Activated CD4-positive, alpha-beta T cell treated with anti-CD3 and anti-CD28 coated beads for 36 hours (primary cell): ENCODE data around the gene PTPRJ. TPM values are rescaled to one million over a fixed set of nuclear protein-coding genes. Genes with fewer than 3 reads are reported as not detected.
A peak's percentile ranks its signal among the peaks of the same experiment; 100 is the strongest.

ENCODE experiments used
- ATAC-seq: fragments of 200-7000 bp; cut with Tn5 transposase; one replicate; pipeline ENCODE4 v1.10.0; 2021; ENCODE audit warnings: mild to moderate bottlenecking, moderate library complexity
- CTCF ChIA-PET: fragments of 350-600 bp; sonication (Branson Sonifier 250); formaldehyde crosslinking; loops from one replicate; lab custom pipeline; 2021; ENCODE audit warnings: antibody characterized with exemption; lab: Charles Lee
- POLR2A ChIA-PET: fragments of 350-600 bp; sonication (Branson Sonifier 250); formaldehyde crosslinking; loops from one replicate; lab custom pipeline; 2021; ENCODE audit warnings: antibody characterized with exemption, inconsistent platforms; lab: Charles Lee
- DNase-seq: peaks from one replicate; pipeline ENCODE4 v3.0.0-alpha.2; 2020
- H3K27ac Mint-ChIP-seq: one replicate; pipeline ENCODE4 v1.8.0; 2021; ENCODE audit warnings: mixed read lengths
- H3K27me3 Mint-ChIP-seq: one replicate; pipeline ENCODE4 v1.8.0; 2021; ENCODE audit warnings: mixed read lengths
- H3K36me3 Mint-ChIP-seq: one replicate; pipeline ENCODE4 v1.8.0; 2021; ENCODE audit warnings: low read depth, mixed read lengths
- H3K4me1 Mint-ChIP-seq: one replicate; pipeline ENCODE4 v1.8.0; 2021; ENCODE audit warnings: mixed read lengths
- H3K4me3 Mint-ChIP-seq: one replicate; pipeline ENCODE4 v1.8.0; 2021; ENCODE audit warnings: mild to moderate bottlenecking, moderate library complexity, mixed read lengths
- H3K9me3 Mint-ChIP-seq: one replicate; pipeline ENCODE4 v1.8.0; 2021; ENCODE audit warnings: low read depth, mixed read lengths
- intact Hi-C, 2 experiments: fragments of 100-400 bp; cut with DNase I in 1 of 2; cut with micrococcal nuclease in 1 of 2; formaldehyde crosslinking; loops; one replicate each; pipeline versions ENCODE4 v1.14.2 to v1.15.1; 2022 to 2024; cut with DNase I, micrococcal nuclease
- total RNA-seq, 2 experiments: library from RNA; stranded (reverse); gene quantifications; one replicate each; pipeline ENCODE4 v1.2.3, GENCODE V29; 2021

Gene PTPRJ
- total RNA-seq, 2 experiments from 2014 or later = 20.8 to 21.3 TPM

DNA sequence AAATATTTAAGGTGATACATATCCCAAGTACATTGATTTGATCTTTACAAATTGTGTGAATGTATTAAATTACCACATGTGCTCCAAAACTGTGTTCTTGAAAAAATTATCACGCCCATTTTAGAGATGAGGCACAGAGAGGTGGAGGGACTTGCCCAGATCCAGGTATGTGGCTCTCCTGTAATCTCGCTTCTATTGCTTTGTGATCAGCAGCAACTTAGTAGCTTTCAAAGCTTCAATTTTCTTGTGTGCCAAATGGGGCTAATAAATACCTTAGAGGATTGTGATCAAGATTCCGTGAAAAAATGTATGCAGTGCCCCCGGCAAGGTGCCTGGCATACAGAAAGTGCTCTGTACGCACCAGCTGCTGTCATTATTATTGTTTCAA lies 18.0 kb downstream of the PTPRJ start:
- H3K27me3 Mint-ChIP-seq = no peaks in the 10 kb centered on the region
- no peak for DNase-seq
- intact Hi-C loops = no loop called here
- ChIA-PET CTCF (interaction anchor here (0.7 to 1.6 kb wide), 6 partner anchors 9 to 119 kb away, joined by 3 to 5 read pairs (median 4); no protein-coding TSS in a partner anchor), POLR2A (interaction anchor here (0.6 kb wide), 1 partner anchor 9 kb away, joined by 5 read pairs; no protein-coding TSS in a partner anchor)
- H3K4me3 Mint-ChIP-seq = no peak overlapping the region
- peak overlapping the region; percentile 98 for H3K27ac Mint-ChIP-seq
- H3K9me3 Mint-ChIP-seq = no peaks in the 10 kb centered on the region
- no peak for ATAC-seq
- H3K4me1 Mint-ChIP-seq = peaks cover 58% of the 10 kb centered on the region
- H3K36me3 Mint-ChIP-seq = peaks cover 2% of the 10 kb centered on the region

GRCh38 chr11:47998733-47999359 lies 18.5 kb downstream of the PTPRJ start:
- Mint-ChIP-seq H3K36me3 (peaks cover 2% of the 10 kb centered on the region), H3K27ac (peak overlapping the region; percentile 98), H3K27me3 (no peaks in the 10 kb centered on the region), H3K9me3 (no peaks in the 10 kb centered on the region), H3K4me1 (peaks cover 58% of the 10 kb centered on the region), H3K4me3 (no peak overlapping the region)
- POLR2A ChIA-PET = interaction anchor here (0.6 kb wide), 1 partner anchor 9 kb away, joined by 5 read pairs; no protein-coding TSS in a partner anchor
- DNase-seq = no peak
- CTCF ChIA-PET = interaction anchor here (0.8 to 1.6 kb wide), 4 partner anchors 35 to 119 kb away, joined by 3 to 5 read pairs (median 4); no protein-coding TSS in a partner anchor
- intact Hi-C loops = no loop called here
- no peak for ATAC-seq

GRCh38 chr11:48000432-48000831 lies 20.1 kb downstream of the PTPRJ start:
- Mint-ChIP-seq H3K9me3 (no peaks in the 10 kb centered on the region), H3K36me3 (peaks cover 2% of the 10 kb centered on the region), H3K4me3 (no peak overlapping the region), H3K27me3 (no peaks in the 10 kb centered on the region), H3K27ac (peak overlapping the region; percentile 98), H3K4me1 (peaks cover 74% of the 10 kb centered on the region)
- no peak for DNase-seq
- ChIA-PET POLR2A (no interaction called here), CTCF (interaction anchor here (0.7 to 1.8 kb wide), 4 partner anchors 47 to 109 kb away, joined by 3 to 5 read pairs (median 3); no protein-coding TSS in a partner anchor)
- ATAC-seq = no peak
- intact Hi-C loops = loop anchor here (2.0 to 10.0 kb wide), 6 partner anchors 18 to 1876 kb away; partner anchors contain the start of genes DDB2 (in 1 of the 2), FNBP4 (in 1 of the 2) and PHF21A (in 1 of the 2)

- Mint-ChIP-seq H3K36me3 (peaks cover 2% of the 10 kb centered on the region), H3K27me3 (no peaks in the 10 kb centered on the region), H3K4me1 (peaks cover 85% of the 10 kb centered on the region), H3K4me3 (peak overlapping the region; percentile 59), H3K9me3 (no peaks in the 10 kb centered on the region), H3K27ac (peak overlapping the region; percentile 98)
- intact Hi-C loops = loop anchor here (1.0 to 10.0 kb wide), 10 partner anchors 13 to 1877 kb away; partner anchors contain the start of genes DDB2 (in 1 of the 2), FNBP4 (in 1 of the 2), PHF21A (in 1 of the 2) and PTPRJ (in 1 of the 2)
- DNase-seq (peak; percentile 90), ATAC-seq (peak; percentile 86)
- ChIA-PET CTCF (interaction anchor here (0.8 to 1.8 kb wide), 9 partner anchors 9 to 106 kb away, joined by 3 to 8 read pairs (median 5); no protein-coding TSS in a partner anchor), POLR2A (interaction anchor here (0.5 to 1.3 kb wide), 7 partner anchors 9 to 107 kb away, joined by 3 to 7 read pairs (median 4); no protein-coding TSS in a partner anchor)
Measured at GRCh38 chr11:48001438-48002021, 21.2 kb downstream of the PTPRJ start.

- ATAC-seq = no peak
- Mint-ChIP-seq H3K9me3 (no peaks in the 10 kb centered on the region), H3K36me3 (peaks cover 2% of the 10 kb centered on the region), H3K4me3 (peak overlapping the region; percentile 59), H3K4me1 (peaks cover 92% of the 10 kb centered on the region), H3K27me3 (no peaks in the 10 kb centered on the region), H3K27ac (peak overlapping the region; percentile 98)
- CTCF ChIA-PET = interaction anchor here (0.6 to 1.7 kb wide), 4 partner anchors 20 to 70 kb away, joined by 3 to 10 read pairs (median 6); no protein-coding TSS in a partner anchor
- POLR2A ChIA-PET = no interaction called here
- DNase-seq = no peak
- intact Hi-C loops = loop anchor here in 1 of 2 experiments (5.0 to 10.0 kb wide), 4 partner anchors 235 to 1878 kb away; partner anchors contain the start of genes DDB2, FNBP4 and PHF21A
Measured at GRCh38 chr11:48002561-48002960, 22.2 kb downstream of the PTPRJ start.

- Mint-ChIP-seq H3K27me3 (no peaks in the 10 kb centered on the region), H3K27ac (peak overlapping the region; percentile 96), H3K4me3 (peak overlapping the region; percentile 56), H3K36me3 (peaks cover 2% of the 10 kb centered on the region), H3K9me3 (no peaks in the 10 kb centered on the region), H3K4me1 (peaks cover 90% of the 10 kb centered on the region)
- intact Hi-C loops = loop anchor here in 1 of 2 experiments (5.0 to 10.0 kb wide), 4 partner anchors 237 to 1879 kb away; partner anchors contain the start of genes DDB2, FNBP4 and PHF21A
- ChIA-PET POLR2A (no interaction called here), CTCF (interaction anchor here (0.9 to 4.1 kb wide), 3 partner anchors 16 to 105 kb away, joined by 3 to 26 read pairs (median 10); no protein-coding TSS in a partner anchor)
- DNase-seq (no peak), ATAC-seq (no peak)
Measured at GRCh38 chr11:48003926-48004325, 23.6 kb downstream of the PTPRJ start.

GRCh38 chr11:48004456-48004855 lies 24.1 kb downstream of the PTPRJ start:
- DNase-seq = no peak

DNA sequence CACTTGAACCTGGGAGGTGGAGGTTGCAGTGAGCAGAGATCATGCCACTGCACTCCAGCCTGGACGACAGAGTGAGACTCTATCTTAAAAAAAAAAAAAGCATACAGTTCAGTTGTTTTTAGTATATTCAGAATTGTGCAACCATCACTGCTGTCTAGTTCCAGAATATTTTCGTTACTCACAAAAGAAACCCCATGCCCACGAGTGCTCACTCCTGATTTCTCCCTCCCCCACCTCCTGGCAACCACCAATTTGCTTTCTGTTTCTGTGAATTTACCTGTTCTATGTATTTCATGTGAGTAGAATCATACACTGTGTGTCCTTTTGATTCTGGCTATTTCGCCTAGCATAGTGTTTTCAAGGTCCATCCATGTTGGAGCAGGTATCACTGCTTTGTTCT lies 24.8 kb downstream of the PTPRJ start:
- peak overlapping the region; percentile 56 for H3K4me3 Mint-ChIP-seq

More at GRCh38 chr11:48004456-48004855, 24.1 kb downstream of the PTPRJ start:
- Mint-ChIP-seq H3K27ac (peak overlapping the region; percentile 96), H3K27me3 (no peaks in the 10 kb centered on the region), H3K4me1 (peaks cover 90% of the 10 kb centered on the region), H3K4me3 (peak overlapping the region; percentile 56), H3K9me3 (no peaks in the 10 kb centered on the region), H3K36me3 (peaks cover 2% of the 10 kb centered on the region)
- ATAC-seq = no peak
- CTCF ChIA-PET = interaction anchor here (0.9 to 4.1 kb wide), 3 partner anchors 17 to 105 kb away, joined by 3 to 26 read pairs (median 12); no protein-coding TSS in a partner anchor
- POLR2A ChIA-PET = no interaction called here
- intact Hi-C loops = loop anchor here in 1 of 2 experiments (5.0 to 10.0 kb wide), 4 partner anchors 237 to 1880 kb away; partner anchors contain the start of genes DDB2, FNBP4 and PHF21A

DNA sequence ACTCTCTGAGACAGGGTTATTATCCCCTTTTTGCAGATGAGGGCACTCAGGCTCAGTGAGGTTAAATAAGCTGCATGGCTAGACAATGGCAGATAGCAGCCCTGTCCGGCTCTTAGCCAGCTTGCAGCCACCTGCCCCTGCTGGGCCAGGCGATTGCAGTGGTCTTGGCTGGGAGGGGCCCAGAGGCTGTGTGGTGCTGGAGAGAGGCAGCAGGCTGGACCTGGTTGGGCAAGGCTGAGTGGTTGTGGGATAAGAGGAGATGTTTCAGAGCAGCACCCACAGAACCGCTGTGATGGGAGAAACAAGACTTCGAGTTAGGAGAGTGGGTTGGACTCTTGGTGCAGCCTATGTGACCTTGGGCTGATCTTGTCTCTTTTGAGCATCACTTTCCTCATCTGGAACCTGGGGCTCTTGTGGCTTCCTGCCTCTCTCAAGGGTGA lies 25.5 kb downstream of the PTPRJ start:
- H3K4me1 Mint-ChIP-seq = peaks cover 83% of the 10 kb centered on the region
- H3K27ac Mint-ChIP-seq = peak overlapping the region; percentile 96
- no peaks in the 10 kb centered on the region for H3K27me3 Mint-ChIP-seq
- ATAC-seq = no peak
- no peaks in the 10 kb centered on the region for H3K9me3 Mint-ChIP-seq
- DNase-seq = peak; percentile 49
- peaks cover 1% of the 10 kb centered on the region for H3K36me3 Mint-ChIP-seq
- ChIA-PET CTCF (interaction anchor here (0.6 to 4.1 kb wide), 9 partner anchors 12 to 103 kb away, joined by 3 to 26 read pairs (median 6); no protein-coding TSS in a partner anchor), POLR2A (interaction anchor here (0.6 to 1.7 kb wide), 7 partner anchors 11 to 73 kb away, joined by 3 to 14 read pairs (median 5); no protein-coding TSS in a partner anchor)
- intact Hi-C loops = loop anchor here (1.0 to 10.0 kb wide), 15 partner anchors 15 to 1881 kb away; partner anchors contain the start of genes DDB2 (in 1 of the 2), FNBP4 (in 1 of the 2), NUP160 (in 1 of the 2) and PHF21A (in 1 of the 2)
- peak overlapping the region; percentile 56 for H3K4me3 Mint-ChIP-seq

More for the DNA sequence above, 24.8 kb downstream of the PTPRJ start:
- Mint-ChIP-seq H3K27me3 (no peaks in the 10 kb centered on the region), H3K36me3 (no peaks in the 10 kb centered on the region), H3K4me1 (peaks cover 89% of the 10 kb centered on the region), H3K27ac (peak overlapping the region; percentile 96), H3K9me3 (no peaks in the 10 kb centered on the region)
- POLR2A ChIA-PET = interaction anchor here (0.6 kb wide), 1 partner anchor 22 kb away, joined by 3 read pairs; no protein-coding TSS in a partner anchor
- CTCF ChIA-PET = interaction anchor here (1.2 to 4.1 kb wide), 4 partner anchors 22 to 104 kb away, joined by 6 to 26 read pairs (median 10); no protein-coding TSS in a partner anchor
- intact Hi-C loops = loop anchor here (5.0 to 10.0 kb wide), 7 partner anchors 73 to 1880 kb away; partner anchors contain the start of genes DDB2 (in 1 of the 2), FNBP4 (in 1 of the 2), NUP160 (in 1 of the 2) and PHF21A (in 1 of the 2)
- DNase-seq = peak; percentile 77
- peak; percentile 3 for ATAC-seq
